GM18507 (cell line): ENCODE results near the gene GPR65.

Experiments
- DNase-seq: peaks from one replicate; pipeline ENCODE4 v3.0.0; 2011; ENCODE audit warnings: low read depth; ENCODE audit not compliant: insufficient read length; ENCODE audit errors: extremely low spot score
- FAIRE-seq: peaks from 2 replicates; lab custom pipeline; 2011; peaks lifted over from hg19 to GRCh38; lab: Jason Lieb, UNC

The GPR65 gene, protein sequence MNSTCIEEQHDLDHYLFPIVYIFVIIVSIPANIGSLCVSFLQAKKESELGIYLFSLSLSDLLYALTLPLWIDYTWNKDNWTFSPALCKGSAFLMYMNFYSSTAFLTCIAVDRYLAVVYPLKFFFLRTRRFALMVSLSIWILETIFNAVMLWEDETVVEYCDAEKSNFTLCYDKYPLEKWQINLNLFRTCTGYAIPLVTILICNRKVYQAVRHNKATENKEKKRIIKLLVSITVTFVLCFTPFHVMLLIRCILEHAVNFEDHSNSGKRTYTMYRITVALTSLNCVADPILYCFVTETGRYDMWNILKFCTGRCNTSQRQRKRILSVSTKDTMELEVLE

DNA sequence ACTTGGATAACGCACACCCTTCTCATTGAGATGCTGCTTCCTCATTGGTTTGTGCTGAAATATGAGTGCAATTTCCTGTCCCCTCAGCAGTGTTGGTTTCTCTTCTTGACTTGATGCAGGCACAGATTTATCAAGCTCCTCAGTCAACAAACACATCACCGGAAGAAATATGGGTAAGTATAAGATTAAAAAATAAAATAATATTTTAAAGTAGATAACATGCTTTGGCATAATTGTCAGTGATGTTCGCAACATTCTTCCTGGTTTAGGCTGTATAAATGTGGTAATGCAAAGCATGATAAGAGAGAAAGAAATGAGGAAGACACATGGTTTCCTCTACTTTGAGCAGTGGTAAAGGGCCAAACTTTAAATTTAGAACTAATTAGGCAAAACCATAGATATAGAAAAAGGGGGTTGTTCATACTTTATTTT lies at the start of gene GPR65:
GPR65 (plus strand) TSS at position 86 of the 432 bp plus-strand sequence. CDS start 5,713 bp downstream, outside the sequence.
- DNase-seq (no peak), FAIRE-seq (peak; percentile 90)

DNA sequence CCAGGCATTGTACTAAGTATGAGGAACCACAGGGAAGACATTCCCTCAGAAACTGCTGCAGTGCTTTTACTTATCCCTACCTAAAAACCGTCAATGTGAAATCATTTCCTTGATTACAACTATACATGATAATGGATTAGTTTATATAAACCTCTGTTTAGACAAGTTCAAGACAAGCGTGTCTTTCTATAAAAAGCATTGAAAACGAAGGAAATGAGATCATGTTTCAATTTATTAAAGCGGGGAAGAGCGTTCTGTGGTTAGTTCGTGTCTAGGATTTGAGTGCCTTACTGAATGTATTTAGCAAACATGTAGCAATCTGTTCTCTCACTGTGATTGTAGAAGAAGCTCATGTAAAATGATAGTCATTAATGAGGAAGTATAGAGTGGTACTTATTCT lies 49.4 kb upstream of the GPR65 start:
- FAIRE-seq (no peak), DNase-seq (no peak)

DNA sequence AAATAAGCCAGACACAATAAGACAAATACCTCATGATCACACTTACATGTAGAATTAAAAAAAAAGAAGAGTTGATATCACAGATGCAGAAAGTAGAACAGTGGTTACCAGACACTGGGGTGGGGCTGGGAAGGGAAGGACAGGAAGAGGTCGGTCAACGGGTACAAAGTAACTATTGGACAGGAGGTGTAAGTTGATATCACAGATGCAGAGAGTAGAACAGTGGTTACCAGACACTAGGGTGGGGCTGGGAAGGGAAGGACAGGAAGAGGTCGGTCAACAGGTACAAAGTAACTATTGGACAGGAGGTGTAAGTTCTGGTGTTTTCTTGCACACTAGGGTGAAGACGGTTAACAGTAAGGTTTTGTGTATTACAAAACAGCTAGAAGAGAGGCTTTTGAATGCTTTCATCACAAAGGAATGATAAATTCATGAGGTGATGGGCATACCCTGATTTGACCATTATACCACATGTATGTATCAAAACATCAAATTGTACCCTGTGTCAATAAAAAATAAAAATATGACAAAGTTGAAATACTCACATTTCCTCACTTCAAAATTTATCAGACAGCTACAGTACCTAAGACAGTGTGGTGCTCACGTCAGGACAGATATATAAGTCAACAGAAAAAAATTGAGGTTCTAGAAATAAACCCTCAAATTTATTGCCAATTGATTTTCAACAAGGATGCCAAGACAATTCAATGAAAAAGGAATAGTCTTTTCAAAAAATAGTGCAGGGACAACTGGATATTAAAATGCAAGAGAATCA lies 44.7 kb upstream of the GPR65 start:
- FAIRE-seq = no peak
- DNase-seq = no peak

DNA sequence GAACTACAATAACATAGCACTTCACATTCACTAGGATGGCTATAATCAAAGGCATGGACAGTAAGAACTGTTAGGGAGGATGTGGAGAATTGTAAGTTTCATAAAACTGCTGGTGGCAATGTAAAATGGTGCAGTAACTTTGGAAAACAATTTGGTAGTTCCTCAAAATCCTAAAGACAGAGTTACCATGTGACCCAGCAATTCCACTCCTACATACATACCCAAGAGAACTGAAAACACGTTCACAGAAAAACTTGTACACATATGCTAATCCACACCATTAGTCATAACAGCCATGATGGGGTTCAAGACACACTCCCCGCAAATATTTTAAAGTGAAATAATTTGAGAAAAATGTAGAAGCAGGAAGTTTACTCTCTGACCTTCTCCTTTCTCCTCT lies 43.7 kb upstream of the GPR65 start:
- no peak for FAIRE-seq

DNA sequence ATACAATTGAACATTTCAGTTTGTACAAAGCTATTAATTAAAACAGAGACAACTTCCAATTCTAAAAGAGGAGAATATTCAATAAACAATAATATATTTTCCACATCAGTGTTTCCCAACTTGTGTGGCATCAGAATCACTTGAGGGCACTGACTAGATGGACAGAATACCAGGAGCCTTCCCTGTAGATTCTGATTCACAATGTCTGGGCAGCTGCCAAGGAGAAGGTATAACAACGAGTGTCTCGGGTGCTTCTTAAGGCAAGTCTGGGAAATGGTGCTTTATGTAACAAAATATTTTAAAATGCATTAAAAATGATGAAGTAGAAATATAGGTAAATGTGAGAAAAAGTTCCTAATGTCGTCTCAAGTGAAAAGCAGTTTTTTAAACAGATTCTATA lies 38.1 kb upstream of the GPR65 start:
- FAIRE-seq (no peak), DNase-seq (no peak)

More for the DNA sequence above, 43.7 kb upstream of the GPR65 start:
- DNase-seq = no peak

DNA sequence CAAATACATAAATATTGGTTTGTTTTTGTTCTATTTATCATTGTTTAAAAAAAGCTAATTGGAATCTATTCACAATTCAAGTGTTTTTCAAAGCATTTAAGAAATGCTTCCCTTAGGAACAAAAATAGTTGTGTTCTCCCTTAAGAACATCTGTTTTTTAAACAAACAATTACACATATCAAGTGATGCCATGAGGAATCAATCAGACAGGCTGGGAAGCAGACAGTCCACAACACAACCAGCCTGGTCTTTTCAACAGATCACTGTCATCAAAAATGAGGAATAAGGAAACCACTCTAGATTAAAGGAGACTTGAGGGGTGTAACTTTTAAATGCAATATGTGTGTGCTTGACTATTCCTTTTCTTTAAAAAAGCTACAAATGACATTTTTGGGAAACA lies 37.4 kb upstream of the GPR65 start:
- DNase-seq (no peak), FAIRE-seq (no peak)

DNA sequence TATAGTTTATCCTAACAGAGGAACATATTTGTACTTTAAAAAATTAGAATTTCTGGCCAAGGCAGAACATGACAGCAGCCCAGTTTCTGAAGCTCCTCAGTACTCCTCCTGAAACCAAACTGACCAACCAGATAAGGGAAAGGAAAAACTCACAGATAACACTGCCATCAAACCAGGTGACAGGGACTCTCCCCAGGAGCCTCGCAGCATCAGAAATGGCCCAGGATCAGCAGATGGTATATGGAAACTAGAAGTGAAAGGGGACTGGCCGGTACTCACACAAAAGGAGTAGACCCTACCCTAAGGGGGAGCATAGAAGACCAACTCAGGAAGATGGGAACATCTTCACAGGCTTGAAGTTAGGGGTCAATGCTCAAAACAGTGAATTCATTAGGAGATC lies 33.9 kb upstream of the GPR65 start:
- no peak for DNase-seq
- FAIRE-seq = peak; percentile 73

DNA sequence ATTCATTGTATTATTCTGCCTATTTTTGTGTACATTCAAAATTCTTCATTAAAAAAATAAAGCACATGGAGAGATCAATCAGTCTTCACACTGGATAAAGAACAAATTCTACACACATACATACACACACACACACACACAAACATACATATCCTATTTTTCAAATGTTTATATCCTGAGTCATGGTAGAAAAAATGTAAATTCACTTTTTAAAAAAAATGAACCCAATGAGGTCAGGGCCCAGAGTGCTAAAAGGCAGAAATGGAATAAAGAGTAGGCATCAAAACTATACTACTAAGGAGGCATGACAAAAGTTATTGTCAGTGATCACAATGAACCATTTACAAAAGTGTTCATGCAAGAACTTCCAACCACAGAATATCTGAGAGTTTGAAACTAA lies 29.3 kb upstream of the GPR65 start:
- DNase-seq = no peak
- no peak for FAIRE-seq

DNA sequence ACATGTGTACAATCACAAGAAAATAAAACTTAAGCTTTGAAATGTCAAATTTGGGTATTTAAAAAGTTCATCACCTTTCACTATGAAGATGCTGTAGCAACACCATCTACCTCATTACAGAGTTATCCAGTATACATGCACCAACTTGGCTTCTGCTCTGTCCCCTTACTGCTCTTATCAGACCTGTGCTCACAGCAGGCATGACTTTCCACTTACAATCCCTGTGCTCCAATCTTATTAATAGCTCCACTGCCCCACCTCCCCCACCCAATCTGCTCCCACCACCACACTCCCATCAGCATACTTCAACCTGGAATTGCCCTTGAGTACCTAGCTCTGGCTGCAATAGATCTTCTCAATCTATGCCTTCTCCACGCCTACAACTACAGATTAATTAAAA lies 25.2 kb upstream of the GPR65 start:
- FAIRE-seq = no peak
- no peak for DNase-seq

DNA sequence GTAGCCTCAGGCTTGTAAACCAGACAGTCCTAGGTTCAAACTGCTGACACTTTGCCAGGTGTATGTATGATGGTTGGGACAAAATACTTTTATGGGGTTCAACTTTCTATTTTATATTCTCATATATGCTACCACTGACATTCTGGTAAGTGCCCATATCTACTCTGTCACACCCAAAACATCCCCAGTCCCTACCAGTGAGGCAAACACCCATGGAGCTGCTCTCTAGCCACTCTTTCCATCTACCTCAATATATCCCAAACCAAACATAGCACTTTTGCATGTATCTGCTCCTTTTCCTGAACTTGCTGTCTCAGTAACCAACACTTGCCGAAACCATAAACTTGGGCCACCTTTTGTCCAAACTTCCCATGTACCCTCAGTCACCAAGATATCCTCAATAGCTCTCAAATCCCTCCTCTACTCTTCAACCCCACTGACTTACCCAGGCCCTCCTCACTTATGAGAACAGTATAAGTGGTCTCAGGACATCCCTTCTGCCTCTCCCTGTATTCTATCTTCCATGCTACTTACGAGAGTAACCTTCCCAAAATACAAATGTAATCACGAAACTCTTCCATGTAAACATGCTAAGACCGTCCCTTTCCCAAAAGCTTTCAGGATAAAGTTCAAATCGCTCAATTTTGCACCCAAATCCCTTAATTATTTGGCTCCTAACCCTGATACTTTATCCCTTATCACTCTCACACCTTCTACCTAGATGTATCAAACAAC lies 15.5 kb upstream of the GPR65 start:
- FAIRE-seq (no peak), DNase-seq (no peak)

DNA sequence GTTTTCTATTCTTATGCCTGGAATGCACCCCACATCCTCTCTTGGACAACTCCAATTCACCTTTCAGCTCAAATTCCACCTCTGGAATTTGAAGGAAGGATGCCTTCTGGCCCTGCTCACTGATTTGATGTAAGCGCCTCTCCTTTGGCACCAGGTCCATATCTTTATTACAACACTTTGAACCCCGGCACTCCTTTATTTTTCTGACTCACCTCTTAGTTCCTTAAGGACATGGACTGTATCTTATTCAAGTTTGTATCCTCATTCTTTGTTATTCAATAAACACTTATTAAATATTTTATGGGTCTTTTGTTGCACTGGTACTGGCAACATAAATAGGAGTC lies 15.0 kb upstream of the GPR65 start:
- no peak for DNase-seq
- no peak for FAIRE-seq

DNA sequence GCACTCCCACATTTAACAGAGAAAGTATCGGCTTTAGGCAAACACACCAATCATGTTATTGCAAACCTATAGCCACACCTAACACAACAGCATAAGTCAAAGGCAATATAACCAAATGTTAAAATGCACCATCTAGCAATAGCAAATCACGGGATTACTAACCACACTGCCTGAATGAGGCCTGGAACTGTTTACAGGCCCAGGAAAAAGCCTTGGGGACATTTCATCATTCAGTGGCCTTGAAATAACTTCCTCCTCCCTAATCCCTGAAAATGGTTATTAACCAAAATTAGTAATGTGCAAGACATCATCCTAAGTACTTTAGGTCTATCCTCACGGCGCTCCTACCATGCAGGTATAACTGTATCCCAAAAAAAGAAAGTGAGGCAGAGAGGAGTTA lies 14.3 kb upstream of the GPR65 start:
- FAIRE-seq (no peak), DNase-seq (no peak)

DNA sequence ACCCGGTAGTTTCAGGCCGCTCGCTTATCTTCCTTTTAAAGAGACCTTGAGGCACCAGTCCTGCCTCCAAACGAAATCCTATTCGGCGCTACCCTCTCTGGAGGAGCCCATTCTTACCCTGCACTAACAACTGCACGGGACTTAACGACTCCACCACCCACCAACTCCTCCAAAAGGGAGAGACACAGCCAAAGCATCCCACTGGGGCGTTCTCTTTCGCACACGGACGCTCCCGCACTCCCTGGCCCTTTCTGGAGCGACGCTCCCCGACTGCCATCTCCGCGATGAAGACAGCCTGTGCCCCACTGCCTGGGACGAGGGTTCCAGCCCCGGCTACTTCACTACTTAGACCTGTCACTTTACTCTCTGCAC lies 12.6 kb upstream of the GPR65 start:
- no peak for DNase-seq
- FAIRE-seq = peak; percentile 61

DNA sequence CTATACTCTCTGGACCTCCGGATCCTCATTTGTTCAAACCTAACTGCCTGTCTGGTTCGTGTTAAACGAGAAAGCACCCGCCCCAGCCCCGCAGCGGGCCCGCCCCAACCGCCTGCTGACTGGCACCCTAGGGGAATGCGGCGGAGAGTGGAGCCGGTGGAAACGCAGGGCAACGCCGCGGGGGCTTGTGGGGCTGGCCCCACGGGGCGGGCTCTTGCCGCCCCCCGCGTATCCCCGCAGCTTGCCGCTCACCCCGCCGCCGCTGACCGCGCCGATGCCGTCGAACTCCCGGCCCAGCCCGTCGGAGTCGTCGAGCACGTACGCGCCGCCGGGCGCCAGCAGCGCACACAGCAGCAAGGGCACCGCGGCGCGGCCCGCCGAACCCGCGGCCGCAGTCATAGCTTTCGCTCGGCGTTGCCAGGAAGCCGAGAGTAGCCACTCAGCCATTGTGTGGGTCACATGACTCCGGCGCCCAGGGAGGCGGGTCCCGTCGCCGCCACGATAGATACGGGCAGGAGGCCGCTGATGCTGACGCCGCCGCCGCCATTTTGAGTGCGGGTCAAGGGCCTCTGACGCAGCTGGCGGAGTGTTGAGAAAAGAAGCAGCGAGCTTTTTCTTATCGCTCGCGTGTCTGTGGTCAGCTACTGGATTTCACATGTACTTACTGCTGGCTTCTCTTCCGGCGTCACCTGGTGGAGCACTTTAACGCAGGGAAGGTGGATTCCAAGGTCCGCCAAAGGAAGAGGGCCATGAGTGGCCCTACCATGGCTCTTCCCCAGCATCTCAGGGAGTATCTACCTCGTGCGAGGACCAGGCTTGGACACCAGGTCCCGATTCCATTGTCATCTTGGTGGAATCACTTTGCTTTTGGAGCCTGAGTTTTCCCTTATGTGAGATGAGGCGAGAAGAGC lies 12.0 kb upstream of the GPR65 start, which contains the start of gene GALC:
GALC (minus strand) TSS at position 465 of the 911 bp plus-strand sequence; CDS start at position 447, 18 bp downstream.
- peak; percentile 97 for FAIRE-seq

DNA sequence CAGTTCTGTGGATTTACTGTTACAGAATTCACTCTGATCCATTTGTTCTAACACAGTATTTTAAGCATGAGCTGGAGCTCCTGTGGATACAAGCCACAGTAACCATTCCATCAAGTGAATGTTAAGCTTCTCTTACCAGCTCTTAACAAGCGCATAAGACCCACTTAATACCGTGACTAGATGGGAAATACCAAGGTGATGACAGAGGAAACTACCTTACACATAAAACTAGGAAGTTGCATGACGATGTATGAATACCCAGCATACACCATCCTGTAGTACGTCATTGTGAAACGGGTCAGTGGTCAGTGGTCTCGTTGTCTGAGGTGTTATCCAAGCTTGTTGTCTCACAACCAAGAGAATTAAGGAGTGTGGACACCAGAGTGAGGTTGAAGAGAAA lies 10.0 kb upstream of the GPR65 start:
- DNase-seq (no peak), FAIRE-seq (peak; percentile 84)

More for the DNA sequence above, 12.0 kb upstream of the GPR65 start, which contains the start of gene GALC:
- peak; percentile 78 for DNase-seq

DNA sequence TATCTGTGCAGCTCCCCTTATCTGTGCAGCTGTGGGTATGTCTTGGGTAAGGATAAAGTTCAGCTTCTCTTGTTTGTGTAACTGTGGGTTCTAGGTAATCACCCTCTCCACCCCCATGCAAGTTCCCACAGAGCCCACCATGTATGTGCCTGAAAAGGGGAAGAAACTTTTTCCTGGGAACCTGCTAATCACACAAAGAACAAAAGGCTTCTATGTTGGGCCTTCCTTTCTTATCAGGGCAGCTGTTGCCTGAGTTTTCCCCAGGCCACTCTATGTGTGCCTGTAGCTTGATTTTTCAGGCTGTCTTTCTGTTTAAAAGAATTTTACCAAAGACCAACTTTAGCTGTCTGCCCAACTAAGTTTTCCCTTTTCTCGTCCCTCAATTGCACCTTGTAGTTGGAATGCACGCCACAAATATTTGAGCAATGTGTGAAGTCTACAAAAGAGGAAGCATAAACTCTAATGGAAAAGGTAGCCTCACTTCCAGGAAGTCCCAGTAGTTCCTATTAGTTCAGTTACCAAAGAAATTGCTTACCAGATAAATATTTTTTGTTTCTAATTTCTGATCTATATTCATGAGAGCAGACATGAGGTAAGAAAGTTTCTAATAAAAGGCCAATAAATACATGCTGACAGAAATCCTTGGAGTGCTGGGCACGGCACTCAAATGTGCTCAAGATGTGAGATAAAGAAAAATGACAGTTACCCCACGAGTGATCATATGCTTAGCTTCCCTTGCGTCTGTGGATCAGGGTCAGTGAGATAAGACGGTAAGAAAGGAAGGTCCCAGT lies 9.2 kb upstream of the GPR65 start:
- no peak for FAIRE-seq
- DNase-seq = no peak

DNA sequence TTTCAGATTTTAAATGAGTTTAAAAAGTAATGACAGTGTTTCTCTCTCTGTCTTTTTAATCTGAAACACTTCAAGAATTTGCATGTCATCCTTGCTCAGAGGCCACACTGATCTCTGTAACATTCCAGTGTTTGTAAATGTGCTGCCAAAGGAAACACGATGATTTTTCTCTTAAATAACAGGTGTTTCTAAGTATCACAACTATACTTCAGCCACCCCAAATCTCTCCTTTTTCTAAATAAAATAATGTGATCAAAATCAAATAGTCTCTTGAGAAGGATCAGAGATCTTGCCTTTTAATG lies 8.7 kb upstream of the GPR65 start:
- DNase-seq (no peak), FAIRE-seq (no peak)

DNA sequence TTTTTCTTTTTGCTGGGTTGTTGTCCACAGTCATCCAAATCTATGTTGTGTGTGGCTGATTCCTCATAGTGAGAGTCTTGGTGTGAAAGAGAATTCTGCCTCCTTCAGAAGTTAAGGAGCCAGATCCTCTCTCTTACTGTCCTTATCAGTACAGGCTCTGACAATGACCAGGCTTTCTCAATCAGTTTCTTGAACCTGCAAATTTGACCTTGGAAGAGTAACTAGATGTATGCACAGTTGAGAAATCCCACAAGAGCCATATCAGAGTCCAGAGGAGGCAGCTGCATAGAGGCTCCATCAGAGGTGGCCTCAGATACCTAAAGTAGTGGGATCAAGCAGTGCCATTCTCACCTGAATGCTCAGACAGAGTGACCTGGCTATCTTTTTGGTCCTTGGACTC lies 6.5 kb upstream of the GPR65 start:
- DNase-seq = no peak
- no peak for FAIRE-seq

DNA sequence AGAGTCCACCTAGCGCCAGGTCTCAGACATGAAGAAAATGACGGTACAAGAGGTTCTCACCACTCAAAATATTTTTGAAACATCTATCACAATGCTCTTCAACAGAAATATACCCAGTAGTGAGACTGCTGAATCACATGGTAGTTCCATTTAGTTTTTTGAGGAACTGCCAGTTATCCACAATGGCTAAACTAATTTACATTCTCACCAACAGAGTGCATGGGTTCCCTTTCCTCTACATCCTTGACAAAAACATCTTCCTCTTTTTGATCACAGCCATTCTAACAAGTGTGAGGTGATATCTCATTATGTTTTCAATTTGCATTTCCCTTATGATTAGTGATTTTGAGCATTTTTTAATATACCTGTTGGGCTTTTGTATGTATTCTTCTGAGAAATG lies 5.7 kb upstream of the GPR65 start:
- DNase-seq (no peak), FAIRE-seq (peak; percentile 24)
